Keratinocyte (primary cell): Measurements from ENCODE around the gene TUBGCP3.

Experiments
- CTCF ChIP-seq, 3 experiments: IDR thresholded peaks in 1 of 3; conservative IDR thresholded peaks in 1 of 3; optimal IDR thresholded peaks in 1 of 3; 2 replicates in 2 of 3; 3 replicates in 1 of 3; pipeline versions ENCODE3 to v1.5.1; 2011; ENCODE audit warnings: low read length in 3 of 3, mild to moderate bottlenecking in 3 of 3, moderate library complexity in 2 of 3, control low read depth in 1 of 3, inconsistent platforms in 1 of 3; ENCODE audit not compliant: insufficient read depth in 2 of 3; ENCODE audit errors: extremely low read depth in 1 of 3
- EZH2 ChIP-seq: IDR thresholded peaks from one replicate; pipeline ENCODE4 v1.6.1; 2012; ENCODE audit warnings: inconsistent platforms, mild to moderate bottlenecking, low read length, moderate library complexity

GRCh38 chr13:112462408-112462807, 125.5 kb downstream of the TUBGCP3 start:
- no peak for TF ChIP-seq CTCF (optimal IDR thresholded peaks at IDR 0.05 in 1 of 3, IDR thresholded peaks at IDR 0.05 in 1 of 3, conservative IDR thresholded peaks at IDR 0.05 in 1 of 3; ENCODE audit: extremely low read depth in 1 of 3, insufficient read depth in 2 of 3, low read length in 3 of 3)
- TF ChIP-seq EZH2, result no peak
